GM12878 (cell line): ENCODE measurements around the gene SLC2A4RG.

Experiments used
- EED ChIP-seq: sonication (generic); IDR thresholded peaks from 2 replicates; pipeline ENCODE4 v1.6.1; 2016; ENCODE audit warnings: antibody characterized with exemption, low read depth
- IKZF1 ChIP-seq: fragments of 450-650 bp; conservative IDR thresholded peaks from 2 replicates; pipeline ENCODE4 v1.6.1; 2017; ENCODE audit warnings: antibody characterized with exemption, mild to moderate bottlenecking
- POLR2AphosphoS2 ChIP-seq: IDR thresholded peaks from 2 replicates; pipeline ENCODE4 v1.6.1; 2011; ENCODE audit warnings: low read depth, mild to moderate bottlenecking, low read length, improper control_type of control experiment, moderate library complexity
- SREBF1 ChIP-seq: IDR thresholded peaks from 2 replicates; pipeline ENCODE4 v1.6.1; 2012; ENCODE audit warnings: mild to moderate bottlenecking, low read length
- SUPT20H ChIP-seq: IDR thresholded peaks from 2 replicates; pipeline ENCODE4 v1.6.1; 2011; ENCODE audit warnings: low read depth, mild to moderate bottlenecking, low read length, moderate library complexity, borderline replicate concordance; ENCODE audit not compliant: control insufficient read depth
- SUZ12 ChIP-seq: fragments of 200-600 bp; sonication (generic); IDR thresholded peaks from one replicate; pipeline ENCODE4 v1.6.1; 2018; ENCODE audit warnings: antibody characterized with exemption, mild to moderate bottlenecking; ENCODE audit not compliant: unreplicated experiment
- TF ChIP-seq, protein P1 (sequence below), 3 experiments: IDR thresholded peaks in 2 of 3; conservative IDR thresholded peaks in 1 of 3; 2 replicates each; pipeline ENCODE4 v1.5.1; 2011; ENCODE audit warnings: low read depth in 3 of 3, low read length in 3 of 3, mild to moderate bottlenecking in 3 of 3, control low read depth in 2 of 3, moderate library complexity in 2 of 3, inconsistent platforms in 1 of 3, mixed read lengths in 1 of 3; ENCODE audit not compliant: control insufficient read depth in 2 of 3, insufficient read depth in 1 of 3; ENCODE audit errors: extremely low read depth in 1 of 3
- TF ChIP-seq, protein P2 (sequence below): IDR thresholded peaks from 2 replicates; pipeline ENCODE4 v1.6.1; 2012; ENCODE audit warnings: low read depth, low read length, improper control_type of control experiment

DNA sequence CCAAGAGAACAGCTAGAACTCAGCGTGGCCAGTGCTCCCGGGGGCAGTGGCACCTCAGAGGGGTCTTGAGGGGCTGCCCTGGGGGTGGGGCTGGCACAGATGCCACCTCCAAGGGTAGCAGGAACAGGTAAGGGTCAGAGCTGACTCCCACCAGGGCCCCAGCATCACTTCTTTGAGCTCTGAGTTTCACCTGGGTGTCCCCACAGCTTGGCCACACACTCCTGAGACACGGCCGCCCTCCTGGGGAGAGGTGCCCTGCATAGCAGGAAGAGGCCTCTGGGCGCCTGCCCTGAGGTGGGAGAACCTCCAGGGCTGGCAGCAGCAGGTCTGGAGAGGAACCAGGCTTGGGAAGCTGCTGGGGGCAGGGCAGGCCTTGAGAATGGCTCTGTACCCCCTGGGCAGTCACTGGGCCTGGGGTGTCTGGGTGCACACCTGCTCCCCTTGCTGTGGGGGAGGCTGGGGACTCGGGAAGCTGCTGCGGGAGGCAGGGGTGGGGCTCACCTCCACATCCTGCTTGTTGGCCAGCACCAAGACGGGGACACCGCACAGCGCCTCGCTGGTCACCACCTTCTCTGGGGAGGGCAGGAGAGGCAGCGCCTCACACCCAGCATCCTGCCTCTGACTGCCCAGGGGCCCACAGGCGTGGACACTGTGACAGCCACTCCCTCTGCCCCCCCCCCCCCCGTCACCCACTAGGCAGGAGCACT lies 38.1 kb upstream of the SLC2A4RG start:
- TF ChIP-seq, protein P1, sequence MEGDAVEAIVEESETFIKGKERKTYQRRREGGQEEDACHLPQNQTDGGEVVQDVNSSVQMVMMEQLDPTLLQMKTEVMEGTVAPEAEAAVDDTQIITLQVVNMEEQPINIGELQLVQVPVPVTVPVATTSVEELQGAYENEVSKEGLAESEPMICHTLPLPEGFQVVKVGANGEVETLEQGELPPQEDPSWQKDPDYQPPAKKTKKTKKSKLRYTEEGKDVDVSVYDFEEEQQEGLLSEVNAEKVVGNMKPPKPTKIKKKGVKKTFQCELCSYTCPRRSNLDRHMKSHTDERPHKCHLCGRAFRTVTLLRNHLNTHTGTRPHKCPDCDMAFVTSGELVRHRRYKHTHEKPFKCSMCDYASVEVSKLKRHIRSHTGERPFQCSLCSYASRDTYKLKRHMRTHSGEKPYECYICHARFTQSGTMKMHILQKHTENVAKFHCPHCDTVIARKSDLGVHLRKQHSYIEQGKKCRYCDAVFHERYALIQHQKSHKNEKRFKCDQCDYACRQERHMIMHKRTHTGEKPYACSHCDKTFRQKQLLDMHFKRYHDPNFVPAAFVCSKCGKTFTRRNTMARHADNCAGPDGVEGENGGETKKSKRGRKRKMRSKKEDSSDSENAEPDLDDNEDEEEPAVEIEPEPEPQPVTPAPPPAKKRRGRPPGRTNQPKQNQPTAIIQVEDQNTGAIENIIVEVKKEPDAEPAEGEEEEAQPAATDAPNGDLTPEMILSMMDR (IDR thresholded peaks at IDR 0.05 in 2 of 3, conservative IDR thresholded peaks at IDR 0.05 in 1 of 3; ENCODE audit: control insufficient read depth in 2 of 3, extremely low read depth in 1 of 3, insufficient read depth in 1 of 3, low read depth in 3 of 3, low read length in 3 of 3): no peak
- TF ChIP-seq, protein P2, sequence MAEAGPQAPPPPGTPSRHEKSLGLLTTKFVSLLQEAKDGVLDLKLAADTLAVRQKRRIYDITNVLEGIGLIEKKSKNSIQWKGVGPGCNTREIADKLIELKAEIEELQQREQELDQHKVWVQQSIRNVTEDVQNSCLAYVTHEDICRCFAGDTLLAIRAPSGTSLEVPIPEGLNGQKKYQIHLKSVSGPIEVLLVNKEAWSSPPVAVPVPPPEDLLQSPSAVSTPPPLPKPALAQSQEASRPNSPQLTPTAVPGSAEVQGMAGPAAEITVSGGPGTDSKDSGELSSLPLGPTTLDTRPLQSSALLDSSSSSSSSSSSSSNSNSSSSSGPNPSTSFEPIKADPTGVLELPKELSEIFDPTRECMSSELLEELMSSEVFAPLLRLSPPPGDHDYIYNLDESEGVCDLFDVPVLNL: no peak
- TF ChIP-seq SUPT20H: no peak
- TF ChIP-seq EED: no peak
- TF ChIP-seq POLR2AphosphoS2: no peak
- no peak for TF ChIP-seq SREBF1
- TF ChIP-seq IKZF1: no peak
- TF ChIP-seq SUZ12: no peak
